ENCODE results near the gene NIM1K.
"Not testable (repeated sequence)": the region's sequence is repeated elsewhere in the genome, so short reads cannot be mapped to it uniquely, and the experiment has no call there.

Gene NIM1K

GRCh38 chr5:43231977-43232376 is 40.0 kb downstream of the NIM1K start:
- no peak for DNase-seq

GRCh38 chr5:43232943-43233833 is 41.2 kb downstream of the NIM1K start:
- DNase-seq, result peak; percentile 77

- DNase-seq, result no peak
Observed at GRCh38 chr5:43233946-43234345, 41.9 kb downstream of the NIM1K start.

GRCh38 chr5:43236653-43237355 is 44.8 kb downstream of the NIM1K start:
- no peak for DNase-seq

GRCh38 chr5:43242196-43242595 is 50.2 kb downstream of the NIM1K start:
- no peak for DNase-seq

GRCh38 chr5:43243270-43243669 is 51.2 kb downstream of the NIM1K start:
- no peak for DNase-seq

GRCh38 chr5:43244823-43245565 is 53.0 kb downstream of the NIM1K start:
- no peak for DNase-seq

- no peak for DNase-seq
Observed at GRCh38 chr5:43245724-43246385, 53.8 kb downstream of the NIM1K start.

GRCh38 chr5:43251754-43252153 is 59.7 kb downstream of the NIM1K start:
- no peak for DNase-seq

GRCh38 chr5:43255704-43256103 is 63.7 kb downstream of the NIM1K start:
- no peak for DNase-seq

- DNase-seq, result no peak
Observed at GRCh38 chr5:43256261-43256966, 64.4 kb downstream of the NIM1K start.

- no peak for DNase-seq
Observed at GRCh38 chr5:43258116-43258515, 66.1 kb downstream of the NIM1K start.

- not testable (repeated sequence) for DNase-seq
Observed at GRCh38 chr5:43262269-43262668, 70.2 kb downstream of the NIM1K start.

- DNase-seq, result no peak
Observed at GRCh38 chr5:43268188-43268820, 76.3 kb downstream of the NIM1K start.

- no peak for DNase-seq
Observed at GRCh38 chr5:43270645-43271044, 78.6 kb downstream of the NIM1K start.

GRCh38 chr5:43273552-43273951 is 81.5 kb downstream of the NIM1K start:
- no peak for DNase-seq

GRCh38 chr5:43274435-43275114 is 82.5 kb downstream of the NIM1K start:
- no peak for DNase-seq

GRCh38 chr5:43275391-43275790 is 83.4 kb downstream of the NIM1K start:
- no peak for DNase-seq

GRCh38 chr5:43279548-43280274 is 87.7 kb downstream of the NIM1K start:
- no peak for DNase-seq
